Endothelial cell (in vitro differentiated cells): ENCODE results near the gene LRRC49. TPM values are rescaled to one million over a fixed set of nuclear protein-coding genes. Genes with fewer than 3 reads are reported as not detected.
"Not testable (repeated sequence)": the region's sequence is repeated elsewhere in the genome, so short reads cannot be mapped to it uniquely, and the experiment has no call there.

ENCODE experiments used
- DNase-seq: peaks from one replicate; pipeline ENCODE4 v3.0.0; 2021; ENCODE audit warnings: low spot score
- H3K27ac Mint-ChIP-seq: one replicate; pipeline ENCODE4 v1.8.0; 2021; ENCODE audit warnings: mixed read lengths, inconsistent platforms; ENCODE audit not compliant: unreplicated experiment
- H3K27me3 Mint-ChIP-seq: one replicate; pipeline ENCODE4 v1.8.0; 2021; ENCODE audit warnings: mild to moderate bottlenecking, moderate library complexity, mixed read lengths, inconsistent platforms; ENCODE audit not compliant: unreplicated experiment
- H3K36me3 Mint-ChIP-seq: one replicate; pipeline ENCODE4 v1.8.0; 2021; ENCODE audit warnings: mild to moderate bottlenecking, low read depth, mixed read lengths, inconsistent platforms; ENCODE audit not compliant: unreplicated experiment
- H3K4me1 Mint-ChIP-seq: one replicate; pipeline ENCODE4 v1.8.0; 2021; ENCODE audit warnings: mild to moderate bottlenecking, mixed read lengths, inconsistent platforms; ENCODE audit not compliant: unreplicated experiment
- H3K4me3 Mint-ChIP-seq: one replicate; pipeline ENCODE4 v1.8.0; 2021; ENCODE audit warnings: mild to moderate bottlenecking, mixed read lengths, inconsistent platforms; ENCODE audit not compliant: unreplicated experiment
- H3K9me3 Mint-ChIP-seq: one replicate; pipeline ENCODE4 v1.8.0; 2021; ENCODE audit warnings: mixed read lengths, inconsistent platforms; ENCODE audit not compliant: unreplicated experiment
- total RNA-seq: library from RNA; stranded (reverse); fragmentation: NEBNext Ultra II Directional; extraction: Animal tissue kit (Norgen Biotek cat#: 25700); gene quantifications from one replicate; pipeline ENCODE4 v1.2.1, GENCODE V29; 2021; ENCODE audit not compliant: unreplicated experiment
- TF ChIP-seq, protein P1 (sequence below): fragments of 200-600 bp; sonication (generic); IDR thresholded peaks from one replicate; pipeline ENCODE4 v1.5.0; 2021; ENCODE audit warnings: antibody characterized with exemption; ENCODE audit not compliant: unreplicated experiment

LRRC49 gene
- total RNA-seq, 1 donor from 2014 or later, result 4.2 TPM

GRCh38 chr15:71010472-71010871 is 117.8 kb downstream of the LRRC49 start:
- Mint-ChIP-seq H3K27ac (no peak overlapping the region), H3K4me3 (no peak overlapping the region), H3K9me3 (no peaks in the 10 kb centered on the region), H3K27me3 (no peaks in the 10 kb centered on the region), H3K4me1 (no peaks in the 10 kb centered on the region), H3K36me3 (no peaks in the 10 kb centered on the region)
- no peak for DNase-seq
- TF ChIP-seq, protein P1, sequence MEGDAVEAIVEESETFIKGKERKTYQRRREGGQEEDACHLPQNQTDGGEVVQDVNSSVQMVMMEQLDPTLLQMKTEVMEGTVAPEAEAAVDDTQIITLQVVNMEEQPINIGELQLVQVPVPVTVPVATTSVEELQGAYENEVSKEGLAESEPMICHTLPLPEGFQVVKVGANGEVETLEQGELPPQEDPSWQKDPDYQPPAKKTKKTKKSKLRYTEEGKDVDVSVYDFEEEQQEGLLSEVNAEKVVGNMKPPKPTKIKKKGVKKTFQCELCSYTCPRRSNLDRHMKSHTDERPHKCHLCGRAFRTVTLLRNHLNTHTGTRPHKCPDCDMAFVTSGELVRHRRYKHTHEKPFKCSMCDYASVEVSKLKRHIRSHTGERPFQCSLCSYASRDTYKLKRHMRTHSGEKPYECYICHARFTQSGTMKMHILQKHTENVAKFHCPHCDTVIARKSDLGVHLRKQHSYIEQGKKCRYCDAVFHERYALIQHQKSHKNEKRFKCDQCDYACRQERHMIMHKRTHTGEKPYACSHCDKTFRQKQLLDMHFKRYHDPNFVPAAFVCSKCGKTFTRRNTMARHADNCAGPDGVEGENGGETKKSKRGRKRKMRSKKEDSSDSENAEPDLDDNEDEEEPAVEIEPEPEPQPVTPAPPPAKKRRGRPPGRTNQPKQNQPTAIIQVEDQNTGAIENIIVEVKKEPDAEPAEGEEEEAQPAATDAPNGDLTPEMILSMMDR, result no peak

GRCh38 chr15:71010997-71011396 is 118.4 kb downstream of the LRRC49 start:
- H3K4me3 Mint-ChIP-seq, result no peak overlapping the region
- H3K27me3 Mint-ChIP-seq, result no peaks in the 10 kb centered on the region
- TF ChIP-seq, protein P1, result no peak
- no peaks in the 10 kb centered on the region for H3K36me3 Mint-ChIP-seq
- no peaks in the 10 kb centered on the region for H3K9me3 Mint-ChIP-seq
- no peak for DNase-seq
- H3K4me1 Mint-ChIP-seq, result no peaks in the 10 kb centered on the region
- H3K27ac Mint-ChIP-seq, result no peak overlapping the region

- Mint-ChIP-seq H3K36me3 (no peaks in the 10 kb centered on the region), H3K9me3 (no peaks in the 10 kb centered on the region), H3K4me3 (no peak overlapping the region), H3K27ac (no peak overlapping the region), H3K27me3 (no peaks in the 10 kb centered on the region), H3K4me1 (no peaks in the 10 kb centered on the region)
- TF ChIP-seq, protein P1, result peak; percentile 84
- DNase-seq, result peak; percentile 8
Observed at GRCh38 chr15:71011503-71012155, 119.0 kb downstream of the LRRC49 start.

GRCh38 chr15:71013446-71013845 is 120.8 kb downstream of the LRRC49 start:
- Mint-ChIP-seq H3K4me3 (no peak overlapping the region), H3K4me1 (no peaks in the 10 kb centered on the region), H3K27me3 (no peaks in the 10 kb centered on the region), H3K9me3 (no peaks in the 10 kb centered on the region), H3K27ac (no peak overlapping the region), H3K36me3 (no peaks in the 10 kb centered on the region)
- DNase-seq, result no peak
- TF ChIP-seq, protein P1, result no peak

DNA sequence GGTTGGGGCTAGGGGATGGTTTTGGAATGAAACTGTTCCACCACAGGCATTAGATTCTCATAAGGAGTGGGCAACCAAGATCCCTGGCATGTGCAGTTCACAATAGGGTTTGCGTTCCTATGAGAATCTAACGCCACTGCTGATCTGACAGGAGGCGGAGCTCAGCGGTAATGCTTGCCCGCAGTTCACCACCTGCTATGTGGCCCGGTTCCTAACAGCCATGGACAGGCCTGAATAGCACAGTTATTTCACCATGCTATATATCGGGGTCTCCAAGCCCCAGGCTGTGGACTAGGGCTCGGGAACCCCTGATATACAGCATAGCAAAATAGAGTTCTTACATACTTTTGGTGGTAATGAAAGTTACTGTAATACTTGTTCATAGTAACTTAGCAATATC is 122.7 kb downstream of the LRRC49 start:
- Mint-ChIP-seq H3K27ac (no peak overlapping the region), H3K27me3 (no peaks in the 10 kb centered on the region), H3K9me3 (no peaks in the 10 kb centered on the region), H3K4me1 (no peaks in the 10 kb centered on the region), H3K4me3 (no peak overlapping the region), H3K36me3 (no peaks in the 10 kb centered on the region)
- no peak for DNase-seq
- TF ChIP-seq, protein P1, result no peak

DNA sequence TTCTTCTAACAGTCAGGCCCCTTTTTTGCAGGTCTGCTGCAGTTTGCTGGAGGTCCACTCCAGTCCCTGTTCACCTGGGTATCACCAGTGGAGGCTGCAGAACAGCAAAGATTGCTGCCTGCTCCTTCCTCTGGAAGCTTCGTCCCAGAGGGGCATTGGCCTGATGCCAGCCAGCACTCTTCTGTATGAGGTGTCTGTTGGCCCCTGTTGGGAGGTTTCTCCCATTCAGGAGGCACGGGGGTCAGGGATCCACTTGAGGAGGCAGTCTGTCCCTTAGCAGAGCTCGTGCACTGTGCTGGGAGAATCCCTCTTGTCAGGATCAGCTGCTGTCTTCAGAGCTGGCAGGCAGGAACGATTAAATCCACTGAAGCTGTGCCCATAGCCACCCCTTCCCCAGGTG is 138.6 kb downstream of the LRRC49 start:
- not testable (repeated sequence) for H3K36me3 Mint-ChIP-seq

DNA sequence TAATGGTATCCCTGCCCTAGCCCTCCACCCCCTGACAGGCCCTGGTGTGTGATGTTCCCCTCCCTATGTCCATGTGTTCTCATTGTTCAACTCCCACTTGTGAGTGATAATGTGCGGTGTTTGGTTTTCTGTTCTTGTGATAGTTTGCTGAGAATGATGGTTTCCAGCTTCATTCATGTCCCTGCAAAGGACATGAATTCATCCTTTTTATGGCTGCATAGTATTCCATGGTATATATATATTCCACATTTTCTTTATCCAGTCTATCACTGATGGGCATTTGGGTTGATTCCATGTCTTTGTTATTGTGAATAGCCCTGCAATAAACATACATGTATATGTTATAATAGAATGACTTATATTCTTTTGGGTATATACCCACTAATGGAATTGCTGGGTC is 142.9 kb downstream of the LRRC49 start:
- not testable (repeated sequence) for H3K27ac Mint-ChIP-seq, DNase-seq, H3K9me3 Mint-ChIP-seq, H3K4me3 Mint-ChIP-seq, H3K36me3 Mint-ChIP-seq, H3K27me3 Mint-ChIP-seq, H3K4me1 Mint-ChIP-seq

More for the DNA sequence above, 138.6 kb downstream of the LRRC49 start:
- H3K4me3 Mint-ChIP-seq, H3K27ac Mint-ChIP-seq, DNase-seq, H3K27me3 Mint-ChIP-seq, H3K4me1 Mint-ChIP-seq, H3K9me3 Mint-ChIP-seq: not testable (repeated sequence)
